Mesothelial cell of epicardium (in vitro differentiated cells): ENCODE measurements around the gene CENPN. TPM values are rescaled to one million over a fixed set of nuclear protein-coding genes. Genes with fewer than 3 reads are reported as not detected.
A peak's percentile ranks its signal among the peaks of the same experiment; 100 is the strongest.

Source experiments
- DNase-seq, 2 experiments: peaks; one replicate each; pipeline ENCODE4 v3.0.0; 2021; ENCODE audit warnings: low spot score in 2 of 2; ENCODE audit not compliant: unreplicated experiment in 2 of 2
- H3K27ac Mint-ChIP-seq: 2 replicates; pipeline ENCODE4 v1.8.0; 2021; ENCODE audit warnings: mixed read lengths
- H3K27me3 Mint-ChIP-seq: 2 replicates; pipeline ENCODE4 v1.8.0; 2021; ENCODE audit warnings: low read depth, mixed read lengths
- H3K36me3 Mint-ChIP-seq: 2 replicates; pipeline ENCODE4 v1.8.0; 2021; ENCODE audit warnings: mixed read lengths
- H3K4me1 Mint-ChIP-seq: 2 replicates; pipeline ENCODE4 v1.8.0; 2021; ENCODE audit warnings: mixed read lengths
- H3K4me3 Mint-ChIP-seq: 2 replicates; pipeline ENCODE4 v1.8.0; 2021; ENCODE audit warnings: mild to moderate bottlenecking, moderate library complexity, mixed read lengths
- H3K9me3 Mint-ChIP-seq: 2 replicates; pipeline ENCODE4 v1.8.0; 2021; ENCODE audit warnings: mixed read lengths
- CTCF ChIP-seq: fragments of 200-600 bp; sonication (generic); IDR thresholded peaks from one replicate; pipeline ENCODE4 v1.5.0; 2021; ENCODE audit warnings: antibody characterized with exemption; ENCODE audit not compliant: unreplicated experiment
- total RNA-seq: library from RNA; stranded (reverse); gene quantifications from 3 replicates; pipeline ENCODE4 v1.2.1, GENCODE V29; 2021

Gene CENPN
- total RNA-seq, 1 donor from 2014 or later, result 13.1 TPM

DNA sequence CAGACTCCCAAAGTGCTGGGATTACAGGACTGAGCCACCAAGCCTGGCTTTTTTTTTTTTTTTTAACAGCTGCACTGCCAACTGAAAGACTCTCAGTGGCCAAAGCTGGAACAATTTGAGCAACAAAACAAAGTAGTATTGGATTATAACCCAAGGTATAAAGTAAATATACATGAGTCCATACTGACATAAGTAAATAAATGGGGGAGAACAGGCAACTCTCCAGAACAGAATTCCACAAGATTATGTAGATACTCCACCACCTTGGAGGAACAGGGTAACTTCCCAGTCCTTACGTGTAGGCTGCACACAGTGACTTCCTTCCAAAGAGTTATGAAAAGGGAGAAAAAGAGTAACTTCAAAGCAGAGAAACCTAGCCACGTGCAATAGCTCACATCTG is 16.0 kb upstream of the CENPN start:
- no peaks in the 10 kb centered on the region for H3K27me3 Mint-ChIP-seq
- no peak overlapping the region for H3K27ac Mint-ChIP-seq
- H3K9me3 Mint-ChIP-seq, result no peaks in the 10 kb centered on the region
- DNase-seq, result no peak
- H3K4me3 Mint-ChIP-seq, result no peak overlapping the region
- no peak for TF ChIP-seq CTCF
- H3K36me3 Mint-ChIP-seq, result peaks cover 4% of the 10 kb centered on the region
- H3K4me1 Mint-ChIP-seq, result peaks cover 24% of the 10 kb centered on the region

DNA sequence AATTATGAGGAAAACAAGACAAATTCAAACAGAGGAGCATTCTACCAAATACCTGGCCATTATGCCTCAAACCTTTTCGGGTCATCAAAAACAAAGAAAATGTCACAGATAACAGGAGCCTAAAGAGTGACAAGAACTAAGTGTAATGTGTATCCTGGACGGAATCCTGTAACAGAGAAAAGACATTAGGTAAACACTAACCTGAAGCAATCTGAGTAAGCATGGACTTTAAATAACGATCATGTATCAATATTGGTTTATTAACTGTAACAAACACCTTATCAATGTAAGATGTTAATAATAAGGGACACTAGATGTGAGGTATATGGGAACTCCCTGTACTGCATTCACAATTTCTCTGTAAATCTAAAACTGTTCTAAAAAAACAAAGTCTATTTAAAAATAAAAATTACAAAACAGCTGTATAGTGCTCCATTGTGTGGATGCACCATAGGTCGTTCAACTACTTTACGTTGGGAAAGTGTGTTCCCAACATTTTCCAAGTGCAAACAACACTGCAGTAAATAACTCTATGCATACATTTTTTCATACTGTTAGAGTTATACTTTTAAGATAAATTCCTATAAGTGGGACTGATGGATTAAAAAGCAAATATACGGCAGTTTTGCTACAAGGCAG is 15.1 kb upstream of the CENPN start:
- Mint-ChIP-seq H3K36me3 (peaks cover 4% of the 10 kb centered on the region), H3K27me3 (no peaks in the 10 kb centered on the region), H3K4me1 (peaks cover 22% of the 10 kb centered on the region), H3K9me3 (no peaks in the 10 kb centered on the region), H3K27ac (no peak overlapping the region), H3K4me3 (no peak overlapping the region)
- TF ChIP-seq CTCF, result no peak
- no peak for DNase-seq

- Mint-ChIP-seq H3K36me3 (peaks cover 4% of the 10 kb centered on the region), H3K27ac (peak overlapping the region; percentile 89)
These were observed 14.2 kb upstream of the CENPN start for GRCh38 chr16:80992676-80993293.

GRCh38 chr16:80993307-80993706 is 13.7 kb upstream of the CENPN start:
- H3K27me3 Mint-ChIP-seq, result no peaks in the 10 kb centered on the region
- peaks cover 23% of the 10 kb centered on the region for H3K4me1 Mint-ChIP-seq
- no peak overlapping the region for H3K4me3 Mint-ChIP-seq
- TF ChIP-seq CTCF, result no peak
- H3K9me3 Mint-ChIP-seq, result no peaks in the 10 kb centered on the region
- H3K27ac Mint-ChIP-seq, result peak overlapping the region; percentile 89
- peaks cover 4% of the 10 kb centered on the region for H3K36me3 Mint-ChIP-seq
- DNase-seq, result no peak

More at GRCh38 chr16:80992676-80993293, 14.2 kb upstream of the CENPN start:
- Mint-ChIP-seq H3K4me1 (peaks cover 23% of the 10 kb centered on the region), H3K4me3 (no peak overlapping the region), H3K9me3 (no peaks in the 10 kb centered on the region), H3K27me3 (no peaks in the 10 kb centered on the region)
- DNase-seq, result no peak
- TF ChIP-seq CTCF, result no peak

DNA sequence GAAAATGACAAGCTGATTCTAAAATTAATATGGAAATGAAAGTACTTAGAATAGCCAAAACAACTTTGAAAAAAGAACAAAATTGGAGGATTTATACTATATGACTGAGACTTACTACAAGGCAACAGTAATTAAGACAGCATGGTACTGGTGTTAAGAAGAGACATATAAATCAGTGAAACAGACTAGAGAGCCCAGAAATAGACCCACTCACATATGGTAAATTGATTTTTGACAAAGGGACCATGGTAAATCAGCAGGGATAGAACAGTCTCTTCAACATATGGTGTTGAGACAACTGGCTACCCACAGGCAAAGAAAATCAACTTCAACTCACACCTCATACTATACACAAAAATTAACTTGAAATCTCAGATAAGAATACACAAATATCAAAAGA is 13.2 kb upstream of the CENPN start:
- DNase-seq, result no peak
- Mint-ChIP-seq H3K4me1 (peaks cover 23% of the 10 kb centered on the region), H3K9me3 (peaks cover 3% of the 10 kb centered on the region), H3K4me3 (no peak overlapping the region), H3K27ac (peak overlapping the region; percentile 54), H3K36me3 (peaks cover 4% of the 10 kb centered on the region), H3K27me3 (no peaks in the 10 kb centered on the region)
- TF ChIP-seq CTCF, result no peak
